Heart left ventricle (tissue), 13 donors: ENCODE results near the gene HTR3B.

ENCODE experiments used
- CTCF ChIP-seq, 12 donors: fragments of 200-600 bp; sonication (generic) in 4 of 12; IDR thresholded peaks; one replicate each; pipeline versions ENCODE4 v1.5.0 to v1.8.0; 2018 to 2022; ENCODE audit warnings: antibody characterized with exemption in 12 of 12, mild to moderate bottlenecking in 5 of 12
- POLR2A ChIP-seq, 2 donors: fragments of 450-650 bp; IDR thresholded peaks; one replicate each; pipeline ENCODE4 v1.6.1; 2017; ENCODE audit warnings: antibody characterized with exemption in 2 of 2, mild to moderate bottlenecking in 2 of 2, moderate library complexity in 2 of 2
- donor health status: ischemic (EF 13 %, LVEDD 7.1; RV severe dilation, severe dysfunction).
- donor health status: DM: no; HTN: yes; CAD: no.
- donor health status: DM: no; HTN: no; CAD: no.
- donor health status: ischemic (EF 25% LVEDD 6.9; RV normal size, moderate dysfunction).
- donor health status: ischemic (EF 25% LVEDD 5.7; RV mildly dilated, moderate dysfunction).
- donor health status: ischemic (EF 35%, LVEDD 5.7; RV mildly dilated, moderate dysfunction).
- donor health status: nonischemic (EF 11% LVEDD 7.7; RV severe dilation, severe dysfunction).
- donor health status: DM: yes; HTN: yes; CAD: no.
- donor health status: PGD.
- donor health status: ischemic (EF 29% LVEDD 5.4; RV normal size, mild dysfunction).
- donor health status: nonischemic (EF 23%, LVEDD 6.1; RV moderate dilation, normal function).

GRCh38 chr11:113985906-113986305 lies 81.3 kb downstream of the HTR3B start:
- no peak for TF ChIP-seq CTCF (IDR thresholded peaks at IDR 0.05)
- TF ChIP-seq POLR2A (IDR thresholded peaks at IDR 0.05) = no peak
